A549 (cell line): ENCODE results near the gene HTR3D.

Source experiments
- BHLHE40 ChIP-seq: IDR thresholded peaks from 2 replicates; pipeline ENCODE4 v1.6.1; 2012; ENCODE audit warnings: low read depth, low read length, inconsistent platforms
- CEBPB ChIP-seq, 2 experiments: fragments of >200 bp in 1 of 2; sonication (Bioruptor Twin) in 1 of 2; formaldehyde crosslinking in 1 of 2; IDR thresholded peaks; 2 replicates each; pipeline ENCODE4 v1.6.1; 2012 to 2016
- CHD4 ChIP-seq: fragments of 200-600 bp; sonication (generic); IDR thresholded peaks from 2 replicates; pipeline ENCODE4 v1.6.1; 2016; ENCODE audit warnings: antibody characterized with exemption, mild to moderate bottlenecking, borderline replicate concordance
- CTCF ChIP-seq: fragments of >200 bp; sonication (Bioruptor Twin); formaldehyde crosslinking; IDR thresholded peaks from 3 replicates; pipeline ENCODE4 v1.5.1; 2016
- HEYL ChIP-seq: fragments of 250-450 bp; sonication (Bioruptor Pico); IDR thresholded peaks from 2 replicates; pipeline ENCODE4 v1.8.0; 2021; ENCODE audit warnings: mild to moderate bottlenecking, moderate library complexity
- MYC ChIP-seq: IDR thresholded peaks from 2 replicates; pipeline ENCODE4 v1.6.1; 2012; ENCODE audit warnings: mild to moderate bottlenecking, inconsistent platforms, low read length, improper control_type of control experiment, borderline replicate concordance
- NPAS2 ChIP-seq: fragments of 250-450 bp; sonication (Bioruptor Pico); IDR thresholded peaks from 2 replicates; pipeline ENCODE4 v1.8.0; 2022; ENCODE audit warnings: mild to moderate bottlenecking, moderate library complexity, borderline replicate concordance
- NR3C1 ChIP-seq: fragments of >200 bp; sonication (Bioruptor Twin); formaldehyde crosslinking; IDR thresholded peaks from 3 replicates; pipeline ENCODE4 v1.6.1; 2017
- POLR2A ChIP-seq: IDR thresholded peaks from 2 replicates; pipeline ENCODE4 v1.6.1; 2012; ENCODE audit warnings: mild to moderate bottlenecking, low read length
- REST ChIP-seq: fragments of 200-600 bp; sonication (generic); IDR thresholded peaks from 2 replicates; pipeline ENCODE4 v1.6.1; 2016; ENCODE audit warnings: antibody characterized with exemption, mild to moderate bottlenecking, moderate library complexity
- SREBF2 ChIP-seq: fragments of 450-650 bp; IDR thresholded peaks from 2 replicates; pipeline ENCODE4 v1.6.1; 2014; ENCODE audit warnings: mild to moderate bottlenecking, moderate library complexity
- ZSCAN20 ChIP-seq: fragments of 250-450 bp; sonication (Bioruptor Pico); IDR thresholded peaks from 2 replicates; pipeline ENCODE4 v1.8.0; 2022; ENCODE audit warnings: mild to moderate bottlenecking, moderate library complexity
- TF ChIP-seq, protein P1 (sequence below): fragments of 250-450 bp; sonication (Bioruptor Pico); IDR thresholded peaks from 2 replicates; pipeline ENCODE4 v1.5.0; 2021; ENCODE audit warnings: mild to moderate bottlenecking, moderate library complexity, borderline replicate concordance
- TF ChIP-seq, protein P2 (sequence below): IDR thresholded peaks from 2 replicates; pipeline ENCODE4 v1.6.1; 2012

DNA sequence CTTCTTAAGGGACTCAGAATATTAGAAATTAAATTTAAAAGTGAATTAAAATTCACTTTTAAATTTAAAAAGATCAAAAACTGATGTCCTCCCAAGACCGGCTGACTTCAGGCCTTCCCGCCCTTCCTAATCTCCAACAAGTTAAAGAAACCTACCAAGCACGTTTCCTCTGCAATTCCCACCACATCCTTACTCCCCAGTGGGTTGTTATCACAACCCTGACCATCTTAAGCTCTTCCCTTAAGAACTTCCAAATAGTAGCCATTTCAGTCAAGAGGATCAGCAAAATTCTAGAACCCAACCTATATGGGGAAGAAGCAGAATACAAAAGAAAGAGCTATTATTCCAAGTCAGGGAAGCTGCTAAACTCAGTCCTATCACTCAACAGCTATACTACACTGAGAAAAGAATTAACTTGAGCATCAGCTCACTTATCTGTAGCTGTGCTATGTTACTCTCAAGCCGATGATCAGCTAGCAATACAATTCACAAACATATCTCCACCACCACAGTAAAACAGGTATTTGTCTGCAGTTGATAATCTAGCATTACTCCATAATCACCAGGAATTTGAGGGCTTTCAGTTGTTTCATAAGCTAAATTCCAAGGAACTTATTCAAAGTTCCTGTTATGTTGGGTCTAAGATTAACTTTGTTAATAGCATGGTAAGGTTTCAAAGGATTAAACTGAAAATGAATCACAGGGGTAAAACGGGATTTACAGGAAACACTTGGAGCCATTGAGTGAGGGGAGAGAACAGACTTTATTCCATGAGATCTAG lies 28.2 kb upstream of the HTR3D start:
- no peak for TF ChIP-seq NPAS2 (CRISPR knock-in tag)
- no peak for TF ChIP-seq SREBF2
- no peak for TF ChIP-seq REST
- no peak for TF ChIP-seq CTCF
- TF ChIP-seq, protein P1, sequence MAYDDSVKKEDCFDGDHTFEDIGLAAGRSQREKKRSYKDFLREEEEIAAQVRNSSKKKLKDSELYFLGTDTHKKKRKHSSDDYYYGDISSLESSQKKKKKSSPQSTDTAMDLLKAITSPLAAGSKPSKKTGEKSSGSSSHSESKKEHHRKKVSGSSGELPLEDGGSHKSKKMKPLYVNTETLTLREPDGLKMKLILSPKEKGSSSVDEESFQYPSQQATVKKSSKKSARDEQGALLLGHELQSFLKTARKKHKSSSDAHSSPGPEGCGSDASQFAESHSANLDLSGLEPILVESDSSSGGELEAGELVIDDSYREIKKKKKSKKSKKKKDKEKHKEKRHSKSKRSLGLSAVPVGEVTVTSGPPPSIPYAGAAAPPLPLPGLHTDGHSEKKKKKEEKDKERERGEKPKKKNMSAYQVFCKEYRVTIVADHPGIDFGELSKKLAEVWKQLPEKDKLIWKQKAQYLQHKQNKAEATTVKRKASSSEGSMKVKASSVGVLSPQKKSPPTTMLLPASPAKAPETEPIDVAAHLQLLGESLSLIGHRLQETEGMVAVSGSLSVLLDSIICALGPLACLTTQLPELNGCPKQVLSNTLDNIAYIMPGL (CRISPR knock-in tag), result no peak
- TF ChIP-seq ZSCAN20, result no peak
- no peak for TF ChIP-seq POLR2A
- TF ChIP-seq HEYL (CRISPR knock-in tag), result no peak
- TF ChIP-seq MYC, result no peak
- no peak for TF ChIP-seq BHLHE40
- TF ChIP-seq NR3C1, result no peak
- TF ChIP-seq, protein P2, sequence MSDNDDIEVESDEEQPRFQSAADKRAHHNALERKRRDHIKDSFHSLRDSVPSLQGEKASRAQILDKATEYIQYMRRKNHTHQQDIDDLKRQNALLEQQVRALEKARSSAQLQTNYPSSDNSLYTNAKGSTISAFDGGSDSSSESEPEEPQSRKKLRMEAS, result no peak
- no peak for TF ChIP-seq CHD4
- TF ChIP-seq CEBPB (IDR thresholded peaks at IDR 0.05), result no peak
